ENCODE data around the gene C2orf81.
"Not testable (repeated sequence)": the region's sequence is repeated elsewhere in the genome, so short reads cannot be mapped to it uniquely, and the experiment has no call there.

The C2orf81 gene

GRCh38 chr2:74462054-74462785 lies 40.8 kb upstream of the C2orf81 start:
- H3K9ac ChIP-seq (ENCODE audit: low read depth, low read length): no peak overlapping the region
- peaks cover 29% of the 10 kb centered on the region for H3K36me3 ChIP-seq (ENCODE audit: insufficient read depth, low read length)
- H3K4me3 ChIP-seq (ENCODE audit: low read depth in 1 of 2, low read length in 2 of 2): no peak overlapping the region
- no peak for TF ChIP-seq EZH2 (IDR thresholded peaks at IDR 0.05; ENCODE audit: borderline replicate concordance, low read depth, low read length, severe bottlenecking)
- H2AFZ ChIP-seq (ENCODE audit: low read depth, low read length): no peak overlapping the region
- DNase-seq (no peak), ATAC-seq (ENCODE audit: insufficient read depth, low read depth) (no peak)
- H3K79me2 ChIP-seq (ENCODE audit: insufficient read depth, low read length): peaks cover 44% of the 10 kb centered on the region
- H3K4me1 ChIP-seq (ENCODE audit: insufficient read depth, low read length): peaks cover 41% of the 10 kb centered on the region
- no peak overlapping the region for H3K27ac ChIP-seq (ENCODE audit: low read length)
- H3K9me3 ChIP-seq (ENCODE audit: insufficient read depth, low read length, severe bottlenecking): no peaks in the 10 kb centered on the region
- no peak overlapping the region for H3K4me2 ChIP-seq (ENCODE audit: insufficient read depth, low read length)
- no peaks in the 10 kb centered on the region for H3K27me3 ChIP-seq (ENCODE audit: insufficient read depth, low read length, poor library complexity)
- H4K20me1 ChIP-seq (ENCODE audit: insufficient read depth, low read length): peaks cover 4% of the 10 kb centered on the region

- Histone ChIP-seq H2AFZ (ENCODE audit: low read depth, low read length) (no peak overlapping the region), H3K27ac (ENCODE audit: low read length) (no peak overlapping the region)
- TF ChIP-seq, protein P1, sequence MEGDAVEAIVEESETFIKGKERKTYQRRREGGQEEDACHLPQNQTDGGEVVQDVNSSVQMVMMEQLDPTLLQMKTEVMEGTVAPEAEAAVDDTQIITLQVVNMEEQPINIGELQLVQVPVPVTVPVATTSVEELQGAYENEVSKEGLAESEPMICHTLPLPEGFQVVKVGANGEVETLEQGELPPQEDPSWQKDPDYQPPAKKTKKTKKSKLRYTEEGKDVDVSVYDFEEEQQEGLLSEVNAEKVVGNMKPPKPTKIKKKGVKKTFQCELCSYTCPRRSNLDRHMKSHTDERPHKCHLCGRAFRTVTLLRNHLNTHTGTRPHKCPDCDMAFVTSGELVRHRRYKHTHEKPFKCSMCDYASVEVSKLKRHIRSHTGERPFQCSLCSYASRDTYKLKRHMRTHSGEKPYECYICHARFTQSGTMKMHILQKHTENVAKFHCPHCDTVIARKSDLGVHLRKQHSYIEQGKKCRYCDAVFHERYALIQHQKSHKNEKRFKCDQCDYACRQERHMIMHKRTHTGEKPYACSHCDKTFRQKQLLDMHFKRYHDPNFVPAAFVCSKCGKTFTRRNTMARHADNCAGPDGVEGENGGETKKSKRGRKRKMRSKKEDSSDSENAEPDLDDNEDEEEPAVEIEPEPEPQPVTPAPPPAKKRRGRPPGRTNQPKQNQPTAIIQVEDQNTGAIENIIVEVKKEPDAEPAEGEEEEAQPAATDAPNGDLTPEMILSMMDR (IDR thresholded peaks at IDR 0.05; ENCODE audit: borderline replicate concordance, extremely low read depth, low read length, poor library complexity, severe bottlenecking): peak; percentile 54
- no peak for TF ChIP-seq EZH2 (IDR thresholded peaks at IDR 0.05; ENCODE audit: borderline replicate concordance, low read depth, low read length, severe bottlenecking)
These were observed 40.0 kb upstream of the C2orf81 start for GRCh38 chr2:74461187-74462053.

GRCh38 chr2:74460187-74460586 lies 38.8 kb upstream of the C2orf81 start:
- Histone ChIP-seq H3K36me3 (ENCODE audit: insufficient read depth, low read length) (peaks cover 33% of the 10 kb centered on the region), H3K79me2 (ENCODE audit: insufficient read depth, low read length) (peaks cover 54% of the 10 kb centered on the region), H3K4me1 (ENCODE audit: insufficient read depth, low read length) (peaks cover 55% of the 10 kb centered on the region), H3K4me2 (ENCODE audit: insufficient read depth, low read length) (peak overlapping the region; percentile 97; the same call in 1 of the 2 replicates)
- H3K27me3 ChIP-seq (ENCODE audit: insufficient read depth, low read length, poor library complexity); H3K9me3 ChIP-seq (ENCODE audit: insufficient read depth, low read length, severe bottlenecking); ATAC-seq (ENCODE audit: insufficient read depth, low read depth); DNase-seq; H4K20me1 ChIP-seq (ENCODE audit: insufficient read depth, low read length); H3K4me3 ChIP-seq (ENCODE audit: low read depth in 1 of 2, low read length in 2 of 2); H3K9ac ChIP-seq (ENCODE audit: low read depth, low read length); H2AFZ ChIP-seq (ENCODE audit: low read depth, low read length); H3K27ac ChIP-seq (ENCODE audit: low read length): not testable (repeated sequence)

More at GRCh38 chr2:74461187-74462053, 40.0 kb upstream of the C2orf81 start:
- no peaks in the 10 kb centered on the region for H3K27me3 ChIP-seq (ENCODE audit: insufficient read depth, low read length, poor library complexity)
- DNase-seq (peak; percentile 40), ATAC-seq (ENCODE audit: insufficient read depth, low read depth) (no peak)
- peaks cover 51% of the 10 kb centered on the region for H3K79me2 ChIP-seq (ENCODE audit: insufficient read depth, low read length)
- no peak overlapping the region for H3K9ac ChIP-seq (ENCODE audit: low read depth, low read length)
- H3K9me3 ChIP-seq (ENCODE audit: insufficient read depth, low read length, severe bottlenecking): no peaks in the 10 kb centered on the region
- no peak overlapping the region for H3K4me3 ChIP-seq (ENCODE audit: low read depth in 1 of 2, low read length in 2 of 2)
- no peak overlapping the region for H3K4me2 ChIP-seq (ENCODE audit: insufficient read depth, low read length)
- H3K36me3 ChIP-seq (ENCODE audit: insufficient read depth, low read length): peaks cover 29% of the 10 kb centered on the region
- peaks cover 49% of the 10 kb centered on the region for H3K4me1 ChIP-seq (ENCODE audit: insufficient read depth, low read length)
- peaks cover 4% of the 10 kb centered on the region for H4K20me1 ChIP-seq (ENCODE audit: insufficient read depth, low read length)

DNA sequence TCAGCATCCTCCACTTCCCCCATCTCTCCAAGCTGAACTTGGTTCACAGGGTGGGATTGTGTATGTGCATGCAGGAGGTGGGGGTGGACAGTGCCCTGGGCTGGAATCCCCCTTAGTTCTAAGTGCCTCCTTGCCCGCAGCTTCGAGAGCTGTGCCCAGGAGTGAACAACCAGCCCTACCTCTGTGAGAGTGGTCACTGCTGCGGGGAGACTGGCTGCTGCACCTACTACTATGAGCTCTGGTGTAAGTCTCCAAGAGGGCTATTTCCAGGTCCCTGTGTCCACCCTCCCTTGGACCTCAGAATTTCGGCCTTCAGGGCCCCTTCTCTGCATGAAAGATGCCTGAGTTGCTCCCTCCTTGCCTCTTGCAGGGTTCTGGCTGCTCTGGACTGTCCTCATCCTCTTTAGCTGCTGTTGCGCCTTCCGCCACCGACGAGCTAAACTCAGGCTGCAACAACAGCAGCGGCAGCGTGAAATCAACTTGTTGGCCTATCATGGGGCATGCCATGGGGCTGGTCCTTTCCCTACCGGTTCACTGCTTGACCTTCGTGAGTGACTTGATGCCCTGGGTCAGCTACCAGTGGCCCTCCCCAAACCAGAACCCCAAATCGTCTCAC lies 38.2 kb upstream of the C2orf81 start:
- not testable (repeated sequence) for DNase-seq; H3K9me3 ChIP-seq (ENCODE audit: insufficient read depth, low read length, severe bottlenecking); ATAC-seq (ENCODE audit: insufficient read depth, low read depth); H2AFZ ChIP-seq (ENCODE audit: low read depth, low read length); H4K20me1 ChIP-seq (ENCODE audit: insufficient read depth, low read length); H3K27me3 ChIP-seq (ENCODE audit: insufficient read depth, low read length, poor library complexity)
- H3K4me2 ChIP-seq (ENCODE audit: insufficient read depth, low read length): peak overlapping the region; percentile 97
- peak overlapping the region in 1 of 2 experiments; percentile 77; a peak in 2 of 4 replicates for H3K4me3 ChIP-seq (ENCODE audit: low read depth in 1 of 2, low read length in 2 of 2)
- peaks cover 33% of the 10 kb centered on the region for H3K36me3 ChIP-seq (ENCODE audit: insufficient read depth, low read length)
- peaks cover 51% of the 10 kb centered on the region for H3K79me2 ChIP-seq (ENCODE audit: insufficient read depth, low read length)
- H3K9ac ChIP-seq (ENCODE audit: low read depth, low read length): peak overlapping the region; percentile 86
- H3K27ac ChIP-seq (ENCODE audit: low read length): peak overlapping the region; percentile 48
- H3K4me1 ChIP-seq (ENCODE audit: insufficient read depth, low read length): peaks cover 58% of the 10 kb centered on the region
